Heart left ventricle (tissue), 13 donors: Measurements from ENCODE around the gene ZNF526.

Experiments
- POLR2A ChIP-seq, 2 donors: fragments of 450-650 bp; IDR thresholded peaks; one replicate each; pipeline ENCODE4 v1.6.1; 2017; ENCODE audit warnings: antibody characterized with exemption in 2 of 2, mild to moderate bottlenecking in 2 of 2, moderate library complexity in 2 of 2
- TF ChIP-seq, protein P1 (sequence below), 12 donors: fragments of 200-600 bp; sonication (generic) in 4 of 12; IDR thresholded peaks; one replicate each; pipeline versions ENCODE4 v1.5.0 to v1.8.0; 2018 to 2022; ENCODE audit warnings: antibody characterized with exemption in 12 of 12, mild to moderate bottlenecking in 5 of 12
- donor health status: ischemic (EF 13 %, LVEDD 7.1; RV severe dilation, severe dysfunction).
- donor health status: DM: no; HTN: yes; CAD: no.
- donor health status: DM: no; HTN: no; CAD: no.
- donor health status: ischemic (EF 25% LVEDD 6.9; RV normal size, moderate dysfunction).
- donor health status: ischemic (EF 25% LVEDD 5.7; RV mildly dilated, moderate dysfunction).
- donor health status: ischemic (EF 35%, LVEDD 5.7; RV mildly dilated, moderate dysfunction).
- donor health status: nonischemic (EF 11% LVEDD 7.7; RV severe dilation, severe dysfunction).
- donor health status: DM: yes; HTN: yes; CAD: no.
- donor health status: PGD.
- donor health status: ischemic (EF 29% LVEDD 5.4; RV normal size, mild dysfunction).
- donor health status: nonischemic (EF 23%, LVEDD 6.1; RV moderate dilation, normal function).

DNA sequence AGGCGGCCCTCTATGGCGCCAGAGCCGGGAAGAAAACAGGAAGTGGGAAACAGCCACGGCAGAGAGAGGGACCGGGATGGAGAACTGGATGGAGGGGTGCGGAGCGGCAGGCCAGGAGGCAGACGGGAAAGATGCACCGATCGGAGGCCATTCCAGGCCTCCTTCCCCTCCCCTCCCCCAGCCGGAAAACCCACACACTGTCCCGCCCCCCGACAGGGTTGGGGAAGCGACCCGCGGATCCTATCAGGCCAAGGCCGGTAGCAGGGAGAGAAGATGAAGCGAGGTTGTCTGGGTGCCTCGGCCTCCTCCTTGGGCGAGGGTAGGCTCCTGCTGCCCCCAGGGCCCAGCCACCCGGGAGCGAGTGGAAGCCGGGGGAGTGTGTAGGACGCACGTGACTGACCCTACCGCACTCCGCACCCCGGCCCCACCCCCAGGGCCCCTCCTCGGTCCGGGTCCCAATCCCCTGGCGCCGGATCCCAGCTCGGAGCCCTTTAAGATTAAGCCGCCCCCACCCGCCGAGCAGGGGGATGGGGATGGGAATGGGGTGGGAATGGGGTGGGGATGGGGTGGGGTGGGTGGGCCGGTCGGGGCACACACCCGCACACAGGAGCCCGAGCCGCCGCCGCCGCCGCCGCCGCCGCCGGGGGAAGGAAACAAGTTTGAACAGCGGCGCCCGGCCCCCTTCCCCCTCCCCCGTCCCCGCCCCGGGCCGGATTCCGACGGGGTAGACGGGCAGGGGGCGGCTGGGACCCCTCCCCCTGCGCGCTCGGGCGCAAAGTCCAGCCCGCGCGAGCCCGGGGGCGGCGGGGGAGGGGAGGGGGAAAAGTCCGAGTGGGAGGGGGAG lies 33.4 kb downstream of the ZNF526 start:
- TF ChIP-seq POLR2A (IDR thresholded peaks at IDR 0.05): no peak
- TF ChIP-seq, protein P1, sequence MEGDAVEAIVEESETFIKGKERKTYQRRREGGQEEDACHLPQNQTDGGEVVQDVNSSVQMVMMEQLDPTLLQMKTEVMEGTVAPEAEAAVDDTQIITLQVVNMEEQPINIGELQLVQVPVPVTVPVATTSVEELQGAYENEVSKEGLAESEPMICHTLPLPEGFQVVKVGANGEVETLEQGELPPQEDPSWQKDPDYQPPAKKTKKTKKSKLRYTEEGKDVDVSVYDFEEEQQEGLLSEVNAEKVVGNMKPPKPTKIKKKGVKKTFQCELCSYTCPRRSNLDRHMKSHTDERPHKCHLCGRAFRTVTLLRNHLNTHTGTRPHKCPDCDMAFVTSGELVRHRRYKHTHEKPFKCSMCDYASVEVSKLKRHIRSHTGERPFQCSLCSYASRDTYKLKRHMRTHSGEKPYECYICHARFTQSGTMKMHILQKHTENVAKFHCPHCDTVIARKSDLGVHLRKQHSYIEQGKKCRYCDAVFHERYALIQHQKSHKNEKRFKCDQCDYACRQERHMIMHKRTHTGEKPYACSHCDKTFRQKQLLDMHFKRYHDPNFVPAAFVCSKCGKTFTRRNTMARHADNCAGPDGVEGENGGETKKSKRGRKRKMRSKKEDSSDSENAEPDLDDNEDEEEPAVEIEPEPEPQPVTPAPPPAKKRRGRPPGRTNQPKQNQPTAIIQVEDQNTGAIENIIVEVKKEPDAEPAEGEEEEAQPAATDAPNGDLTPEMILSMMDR (IDR thresholded peaks at IDR 0.05): no peak
